ENCODE measurements around the gene KRTAP19-1.
"Not testable (repeated sequence)": the region's sequence is repeated elsewhere in the genome, so short reads cannot be mapped to it uniquely, and the experiment has no call there.

KRTAP19-1 gene

DNA sequence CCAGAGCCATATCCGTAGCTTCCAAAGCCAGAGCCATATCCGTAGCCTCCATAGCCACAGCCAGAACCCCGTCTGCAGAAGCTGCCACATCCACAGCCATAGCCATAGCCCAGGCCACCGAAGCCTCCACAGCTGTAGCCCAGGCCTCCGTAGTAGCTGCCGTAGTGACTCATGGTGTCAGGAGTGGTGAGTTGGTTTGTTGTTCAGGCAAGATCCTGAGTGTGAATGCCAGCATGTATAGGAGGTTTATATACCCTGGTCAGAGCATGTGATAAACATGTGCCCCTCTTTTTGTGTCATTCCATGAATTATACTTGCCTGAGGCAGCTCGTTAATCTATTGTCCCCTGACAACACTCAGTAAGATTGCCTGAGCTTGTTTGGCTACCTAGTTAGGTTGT lies at the start of gene KRTAP19-1:
Gene KRTAP19-1 (minus strand): TSS at position 223 of the 400 bp plus-strand sequence. CDS start 50 bp downstream, at position 173.
- DNase-seq: no peak

GRCh38 chr21:30518876-30519275 lies 38.7 kb upstream of the KRTAP19-1 start:
- DNase-seq: no peak

DNA sequence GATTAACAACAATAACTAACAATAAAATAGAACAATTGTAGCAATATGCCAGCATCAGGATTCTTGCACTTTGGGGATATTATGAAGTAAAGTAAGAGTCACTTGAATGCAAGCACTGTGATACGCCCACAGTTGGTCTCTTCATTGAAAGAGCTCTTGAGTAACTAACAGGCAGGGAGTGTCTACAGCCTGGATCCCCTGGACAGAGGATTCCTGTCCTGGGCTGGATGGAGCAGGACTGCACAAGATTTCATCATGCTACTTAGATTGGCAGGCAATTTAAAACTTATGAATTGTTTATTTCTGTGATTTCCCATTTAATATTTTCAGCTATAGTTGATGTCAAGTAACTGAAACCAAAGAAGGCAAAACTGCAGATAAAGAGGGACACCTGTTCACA lies 35.5 kb upstream of the KRTAP19-1 start:
- no peak for DNase-seq

DNA sequence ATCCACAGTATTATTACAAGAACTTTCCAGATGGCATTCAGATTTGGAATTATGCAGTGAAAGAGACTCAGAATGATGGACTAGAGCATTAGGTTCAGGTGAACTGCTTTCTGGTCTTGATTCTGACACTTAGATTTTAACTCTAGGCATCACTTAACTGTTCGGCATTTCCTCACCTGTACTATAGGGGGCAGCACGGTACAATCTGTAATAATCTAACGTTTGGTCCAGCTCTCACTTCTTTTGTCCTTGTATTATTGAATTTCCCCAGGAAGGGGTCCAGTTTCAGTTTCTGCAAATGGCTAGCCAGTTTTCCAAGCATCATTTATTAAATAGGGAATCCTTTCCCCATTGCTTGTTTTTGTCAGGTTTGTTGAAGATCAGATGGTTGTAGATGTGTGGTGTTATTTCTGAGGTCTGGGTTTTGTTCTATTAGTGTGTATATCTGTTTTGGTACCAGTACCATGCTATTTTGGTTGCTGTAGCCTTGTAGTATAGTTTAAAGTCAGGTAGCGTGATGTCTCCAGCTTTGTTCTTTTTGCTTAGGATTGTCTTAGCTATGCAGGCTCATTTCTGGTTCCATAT lies 25.5 kb upstream of the KRTAP19-1 start:
- DNase-seq: not testable (repeated sequence)

DNA sequence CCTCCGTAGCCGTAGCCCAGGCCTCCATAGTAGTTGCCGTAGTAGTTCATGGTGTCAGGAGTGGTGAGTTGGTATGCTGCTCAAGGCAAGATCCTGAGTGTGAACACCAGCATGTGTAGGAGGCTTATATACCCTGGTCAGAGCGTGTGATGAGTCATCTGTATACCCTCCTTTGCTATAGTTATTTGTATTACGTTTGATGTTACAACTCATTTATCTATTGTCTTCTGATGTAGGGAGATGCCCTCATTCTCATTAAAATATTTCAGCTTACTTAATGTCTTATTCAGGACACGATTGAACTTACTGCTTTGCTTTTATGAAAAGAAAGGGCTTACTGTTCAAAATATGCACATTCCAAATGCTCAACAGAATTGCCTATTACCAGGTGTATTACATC lies 21.9 kb upstream of the KRTAP19-1 start, which contains the start of gene KRTAP19-5:
Gene KRTAP19-5 (minus strand): TSS at position 101 of the 400 bp plus-strand sequence. CDS start 51 bp downstream, at position 50.
- DNase-seq: no peak

DNA sequence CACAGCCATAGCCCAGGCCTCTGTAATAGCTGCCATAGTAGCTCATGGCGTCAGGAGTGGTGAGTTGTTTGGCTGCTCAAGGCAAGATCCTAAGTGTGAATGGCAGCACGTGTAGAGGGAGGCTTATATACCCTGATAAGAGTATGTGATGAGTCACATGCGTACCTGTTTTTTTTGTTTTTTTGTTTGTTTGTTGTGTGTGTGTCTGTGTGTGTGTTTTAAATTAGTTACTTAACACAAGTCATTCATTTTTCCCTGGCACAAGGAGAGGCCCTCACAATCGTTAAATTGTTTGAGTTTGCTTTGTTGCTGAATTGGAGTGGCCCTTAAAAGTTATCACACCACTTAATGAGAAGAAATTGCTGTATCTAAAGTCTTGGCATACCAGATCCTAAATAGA lies 16.9 kb upstream of the KRTAP19-1 start, which contains the start of gene KRTAP19-4:
Gene KRTAP19-4 (minus strand): TSS at position 101 of the 400 bp plus-strand sequence. CDS start 55 bp downstream, at position 46.
- no peak for DNase-seq

- DNase-seq: no peak
These were observed 11.8 kb upstream of the KRTAP19-1 start, which contains the start of gene KRTAP19-3 for GRCh38 chr21:30491963-30492428. Gene KRTAP19-3 (minus strand): TSS chr21:30492013. CDS start chr21:30491957, 56 bp downstream.

- no peak for DNase-seq
These were observed 7.2 kb upstream of the KRTAP19-1 start, which contains the start of gene KRTAP19-2 for GRCh38 chr21:30487336-30487735. Gene KRTAP19-2 (minus strand): TSS chr21:30487436. CDS start chr21:30487348, 88 bp downstream.

- DNase-seq: no peak
These were observed 6.0 kb upstream of the KRTAP19-1 start for GRCh38 chr21:30486180-30486579.

GRCh38 chr21:30482130-30482529 lies 2.0 kb upstream of the KRTAP19-1 start:
- DNase-seq: no peak

- DNase-seq: no peak
These were observed 908 bp downstream of the KRTAP19-1 start for GRCh38 chr21:30479259-30479658.

GRCh38 chr21:30478004-30478403 lies 2.2 kb downstream of the KRTAP19-1 start:
- no peak for DNase-seq

DNA sequence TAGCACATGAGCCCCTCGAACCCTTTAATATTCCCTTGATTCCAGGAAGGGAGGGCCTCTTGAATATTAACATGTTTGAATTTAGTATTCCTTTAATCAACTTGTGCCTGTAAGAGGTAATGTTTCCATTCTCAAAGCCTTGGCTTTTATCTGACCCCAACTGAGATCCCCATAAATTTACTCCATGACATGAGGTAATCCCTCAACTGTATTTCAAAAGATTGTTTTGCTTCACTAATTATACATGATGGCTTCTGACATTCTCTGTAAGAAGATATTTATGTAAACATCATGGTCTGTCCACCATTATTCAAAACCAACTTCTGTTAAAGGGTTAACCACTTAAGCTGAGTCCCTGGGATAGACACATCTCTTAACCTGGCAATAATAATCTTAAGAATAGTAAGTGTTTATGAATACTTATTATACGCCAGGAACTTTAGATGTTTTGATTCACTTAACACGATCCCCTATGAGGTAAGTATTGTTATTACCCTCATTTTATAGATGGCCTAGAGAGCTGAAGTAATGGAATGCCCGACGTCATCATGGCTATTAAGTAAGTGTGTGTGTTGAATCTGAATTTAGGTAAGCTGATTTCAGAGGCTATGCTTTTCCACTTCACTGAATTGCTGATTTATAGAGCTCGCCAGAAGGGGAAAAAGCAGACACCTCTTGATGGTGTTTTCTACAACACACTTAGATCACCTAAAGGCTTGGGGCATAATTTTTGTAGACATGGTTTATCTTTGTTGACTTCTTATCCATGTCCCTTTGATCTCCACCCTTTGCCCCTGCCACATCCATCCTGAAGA lies 11.1 kb downstream of the KRTAP19-1 start:
- DNase-seq: no peak

GRCh38 chr21:30463713-30464112 lies 16.5 kb downstream of the KRTAP19-1 start:
- no peak for DNase-seq

DNA sequence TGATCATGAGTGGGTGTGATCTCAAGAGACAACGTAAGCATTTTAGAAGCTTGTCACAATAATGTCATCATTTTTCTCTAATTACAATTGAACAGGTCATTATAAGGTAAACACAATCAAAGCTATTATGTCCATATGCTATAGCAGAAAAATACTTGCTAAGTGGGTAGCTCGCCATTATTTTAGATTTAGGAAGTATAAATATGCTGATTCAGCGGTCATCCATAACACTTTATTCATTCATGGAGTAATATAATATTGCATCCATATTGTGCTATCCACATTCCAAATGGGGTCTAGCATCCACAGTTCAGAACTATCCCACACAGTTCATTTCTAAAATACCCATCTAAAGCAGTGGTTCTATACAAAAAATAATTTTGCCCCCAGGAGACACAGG lies 31.7 kb downstream of the KRTAP19-1 start:
- no peak for DNase-seq

- DNase-seq: no peak
These were observed 33.1 kb downstream of the KRTAP19-1 start for GRCh38 chr21:30447056-30447455.

DNA sequence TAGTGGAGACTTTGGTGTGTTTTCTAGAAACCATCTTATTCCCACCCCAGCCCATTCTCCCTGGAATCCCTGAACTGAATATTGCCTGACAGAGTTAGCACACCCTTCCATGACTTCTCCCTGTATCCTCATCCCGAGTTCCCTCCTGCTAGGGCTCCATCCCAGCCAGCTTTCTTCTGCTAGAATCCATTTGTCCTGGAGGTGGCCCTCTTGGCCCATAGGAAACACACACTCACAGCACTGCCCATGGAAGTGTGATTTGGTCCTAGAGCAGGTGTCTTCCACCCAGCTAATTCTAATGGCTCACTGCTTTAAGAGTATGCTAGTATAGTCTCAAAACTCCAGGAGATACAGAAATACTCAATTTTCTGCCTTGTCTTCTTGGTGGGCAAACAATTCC lies 36.0 kb downstream of the KRTAP19-1 start:
- DNase-seq: no peak

GRCh38 chr21:30443226-30443625 lies 36.9 kb downstream of the KRTAP19-1 start:
- DNase-seq: no peak

DNA sequence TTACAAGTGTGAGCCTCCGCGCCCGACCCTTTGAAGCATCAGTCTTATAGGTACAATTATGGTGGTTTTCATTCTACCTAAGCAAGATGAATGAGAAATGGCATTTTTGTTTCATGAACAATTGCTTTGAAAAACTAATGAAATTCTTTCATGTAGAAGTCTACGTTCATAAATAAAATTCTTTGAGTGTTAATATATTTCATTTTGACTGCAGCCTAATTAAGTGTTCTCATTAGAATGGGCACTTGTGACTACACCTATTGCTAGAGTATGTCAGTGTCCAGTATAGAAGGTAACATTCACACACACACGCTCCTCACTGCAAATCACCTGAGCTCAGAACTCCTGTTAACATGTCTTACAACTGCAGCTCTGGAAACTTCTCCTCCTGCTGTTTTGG lies 40.2 kb downstream of the KRTAP19-1 start, which contains the start of gene KRTAP15-1:
Gene KRTAP15-1 (plus strand): TSS at position 301 of the 400 bp plus-strand sequence. CDS start 53 bp downstream, at position 354.
- DNase-seq: no peak

- no peak for DNase-seq
These were observed 43.1 kb downstream of the KRTAP19-1 start for GRCh38 chr21:30437010-30437565.

- DNase-seq: no peak
These were observed 46.0 kb downstream of the KRTAP19-1 start for GRCh38 chr21:30434033-30434631.

- DNase-seq: no peak
These were observed 50.0 kb downstream of the KRTAP19-1 start, which contains the start of gene KRTAP13-4 for GRCh38 chr21:30430170-30430655. Gene KRTAP13-4 (plus strand): TSS chr21:30430220. CDS start chr21:30430276, 56 bp downstream.

All from NCI-H1436 treated with DMSO at 0.1 percent for 48 hours (cell line).